Measurements from ENCODE around the gene CD9. TPM values are rescaled to one million over a fixed set of nuclear protein-coding genes. Genes with fewer than 3 reads are reported as not detected.

Gene CD9
- polyA plus RNA-seq, 1 donor = 204 TPM

GRCh38 chr12:6280672-6281071 is 80.5 kb downstream of the CD9 start:
- Histone ChIP-seq H3K9me3 (ENCODE audit: control insufficient read depth, low read depth, low read length) (no peaks in the 10 kb centered on the region), H3K4me1 (ENCODE audit: control insufficient read depth, insufficient read depth, low read length) (peaks cover 23% of the 10 kb centered on the region), H3K27ac (ENCODE audit: low read length) (no peak overlapping the region), H3K27me3 (ENCODE audit: control insufficient read depth, insufficient read depth, low read length) (no peaks in the 10 kb centered on the region), H3K4me3 (ENCODE audit: low read length) (no peak overlapping the region), H3K36me3 (ENCODE audit: control insufficient read depth, insufficient read depth, low read length) (no peaks in the 10 kb centered on the region)
- DNase-seq = no peak
- 97% methylated on average over 6 of the region's 11 CpGs for WGBS (ENCODE audit: insufficient coverage, low lambda C conversion rate)

DNA sequence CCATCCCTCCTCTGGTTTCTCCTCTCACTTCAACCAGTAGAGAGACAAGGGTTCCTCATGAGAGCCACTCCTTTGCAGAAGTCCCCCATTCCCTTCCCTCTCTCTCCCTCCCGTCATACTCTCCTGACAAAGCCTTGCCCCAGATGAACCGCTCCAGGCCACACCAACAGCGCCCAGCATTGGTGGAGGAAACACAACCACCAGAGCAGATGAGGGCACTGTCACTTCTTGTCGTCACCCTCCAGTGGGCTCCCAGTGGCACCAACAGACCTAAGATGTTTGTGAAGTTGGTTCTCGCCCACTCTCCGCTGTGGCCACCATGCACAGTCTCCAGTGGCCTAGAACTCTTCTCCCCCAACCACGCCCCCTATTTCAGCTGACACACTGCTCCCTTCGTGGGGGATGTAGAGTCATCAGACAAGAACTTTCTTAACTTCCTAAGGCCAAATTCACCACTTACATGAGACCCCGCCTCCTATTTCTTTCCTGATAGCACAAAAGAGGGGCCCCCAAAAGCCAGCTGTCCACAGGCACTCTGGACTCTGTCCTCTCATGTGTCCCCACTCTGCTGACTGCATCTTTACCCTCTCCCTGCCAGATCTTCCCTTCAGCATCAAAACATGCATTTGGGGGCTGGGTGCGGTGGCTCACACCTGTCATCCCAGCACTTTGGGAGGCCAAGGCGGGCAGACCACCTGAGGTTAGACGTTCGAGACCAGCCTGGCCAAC is 81.0 kb downstream of the CD9 start:
- WGBS (ENCODE audit: insufficient coverage, low lambda C conversion rate) = 100% methylated on average over 1 of the region's 13 CpGs

GRCh38 chr12:6282453-6282840 is 82.2 kb downstream of the CD9 start:
- no peak for DNase-seq
- H3K36me3 ChIP-seq (ENCODE audit: control insufficient read depth, insufficient read depth, low read length) = no peaks in the 10 kb centered on the region
- WGBS (ENCODE audit: insufficient coverage, low lambda C conversion rate) = 100% methylated on average over 1 of the region's 4 CpGs

More for the DNA sequence above, 81.0 kb downstream of the CD9 start:
- Histone ChIP-seq H3K27ac (ENCODE audit: low read length) (no peak overlapping the region), H3K36me3 (ENCODE audit: control insufficient read depth, insufficient read depth, low read length) (no peaks in the 10 kb centered on the region), H3K4me3 (ENCODE audit: low read length) (no peak overlapping the region), H3K27me3 (ENCODE audit: control insufficient read depth, insufficient read depth, low read length) (no peaks in the 10 kb centered on the region), H3K4me1 (ENCODE audit: control insufficient read depth, insufficient read depth, low read length) (peaks cover 23% of the 10 kb centered on the region), H3K9me3 (ENCODE audit: control insufficient read depth, low read depth, low read length) (no peaks in the 10 kb centered on the region)
- no peak for DNase-seq

DNA sequence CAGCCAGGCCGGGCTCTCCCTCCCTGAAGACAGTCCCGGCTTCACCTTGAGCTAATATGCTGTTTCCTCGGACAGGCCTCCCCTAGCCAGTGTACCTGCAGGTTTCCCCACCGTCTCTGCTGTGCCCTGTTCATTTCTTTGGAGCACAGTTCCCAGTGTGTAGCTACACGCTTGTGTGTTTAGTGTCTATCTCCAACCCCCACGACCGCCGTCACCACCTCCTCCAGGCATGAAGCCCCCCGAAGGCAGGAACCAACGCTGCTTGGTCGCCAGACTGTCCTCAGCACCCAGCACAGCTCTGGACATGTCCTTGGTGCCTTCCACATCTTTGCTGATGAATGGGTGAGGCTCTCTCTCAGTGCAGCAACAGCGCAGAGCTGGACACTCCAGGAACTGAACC is 84.1 kb downstream of the CD9 start:
- Histone ChIP-seq H3K4me3 (ENCODE audit: low read length) (no peak overlapping the region), H3K27ac (ENCODE audit: low read length) (no peak overlapping the region), H3K9me3 (ENCODE audit: control insufficient read depth, low read depth, low read length) (no peaks in the 10 kb centered on the region), H3K27me3 (ENCODE audit: control insufficient read depth, insufficient read depth, low read length) (no peaks in the 10 kb centered on the region), H3K4me1 (ENCODE audit: control insufficient read depth, insufficient read depth, low read length) (peaks cover 3% of the 10 kb centered on the region), H3K36me3 (ENCODE audit: control insufficient read depth, insufficient read depth, low read length) (no peaks in the 10 kb centered on the region)
- 63% methylated on average over 2 of the region's 12 CpGs for WGBS (ENCODE audit: insufficient coverage, low lambda C conversion rate)
- no peak for DNase-seq

More at GRCh38 chr12:6282453-6282840, 82.2 kb downstream of the CD9 start:
- Histone ChIP-seq H3K27ac (ENCODE audit: low read length) (no peak overlapping the region), H3K9me3 (ENCODE audit: control insufficient read depth, low read depth, low read length) (no peaks in the 10 kb centered on the region), H3K4me1 (ENCODE audit: control insufficient read depth, insufficient read depth, low read length) (peaks cover 17% of the 10 kb centered on the region), H3K4me3 (ENCODE audit: low read length) (no peak overlapping the region), H3K27me3 (ENCODE audit: control insufficient read depth, insufficient read depth, low read length) (no peaks in the 10 kb centered on the region)

DNA sequence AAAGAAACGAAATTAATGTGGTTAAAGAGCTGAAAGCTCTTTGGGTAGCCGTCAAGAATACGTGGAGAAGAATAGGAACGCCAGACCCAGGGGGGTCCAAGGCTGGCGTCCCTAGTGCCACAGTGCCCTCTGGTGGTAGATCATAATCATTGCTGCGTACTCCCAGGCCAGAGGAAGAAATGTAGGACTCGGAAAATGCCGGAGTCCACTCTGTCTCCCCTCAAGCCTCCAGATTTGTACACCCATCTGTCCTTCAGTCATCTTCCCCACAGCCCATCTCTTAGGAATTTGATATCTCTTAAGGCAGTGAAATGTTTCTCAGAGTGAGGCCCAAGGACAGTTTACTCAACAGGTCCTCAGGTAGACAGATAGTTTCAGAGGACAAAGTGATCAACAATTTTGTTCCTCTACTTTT is 84.9 kb downstream of the CD9 start:
- no peaks in the 10 kb centered on the region for H3K9me3 ChIP-seq (ENCODE audit: control insufficient read depth, low read depth, low read length)
- no peak overlapping the region for H3K4me3 ChIP-seq (ENCODE audit: low read length)
- no peaks in the 10 kb centered on the region for H3K36me3 ChIP-seq (ENCODE audit: control insufficient read depth, insufficient read depth, low read length)
- H3K27ac ChIP-seq (ENCODE audit: low read length) = peak overlapping the region; percentile 11
- peaks cover 3% of the 10 kb centered on the region for H3K4me1 ChIP-seq (ENCODE audit: control insufficient read depth, insufficient read depth, low read length)
- H3K27me3 ChIP-seq (ENCODE audit: control insufficient read depth, insufficient read depth, low read length) = no peaks in the 10 kb centered on the region
- peak; percentile 69 to 72 for DNase-seq
- no CpG with 5 or more reads among the region's 8 CpGs for WGBS (ENCODE audit: insufficient coverage, low lambda C conversion rate)

GRCh38 chr12:6285532-6286306 is 85.5 kb downstream of the CD9 start:
- no peak overlapping the region for H3K27ac ChIP-seq (ENCODE audit: low read length)
- WGBS (ENCODE audit: insufficient coverage, low lambda C conversion rate) = no CpG with 5 or more reads among the region's 1 CpG
- DNase-seq = no peak
- no peak overlapping the region for H3K4me3 ChIP-seq (ENCODE audit: low read length)
- H3K9me3 ChIP-seq (ENCODE audit: control insufficient read depth, low read depth, low read length) = no peaks in the 10 kb centered on the region
- no peaks in the 10 kb centered on the region for H3K27me3 ChIP-seq (ENCODE audit: control insufficient read depth, insufficient read depth, low read length)
- H3K36me3 ChIP-seq (ENCODE audit: control insufficient read depth, insufficient read depth, low read length) = no peaks in the 10 kb centered on the region
- peaks cover 3% of the 10 kb centered on the region for H3K4me1 ChIP-seq (ENCODE audit: control insufficient read depth, insufficient read depth, low read length)

Other genes starting within 250 kb of the CD9 start
- gene VWF, start 75.7 kb upstream of the CD9 start, polyA plus RNA-seq = 13.8 TPM
- gene PLEKHG6, start 110.3 kb downstream of the CD9 start, polyA plus RNA-seq = 106 TPM
- gene TNFRSF1A, start 141.7 kb downstream of the CD9 start, polyA plus RNA-seq = 122 TPM
- 25.7 TPM for gene SCNN1A, start 175.2 kb downstream of the CD9 start, polyA plus RNA-seq
- 132 TPM for gene LTBR, start 183.8 kb downstream of the CD9 start, polyA plus RNA-seq
- 1.6 TPM for gene CD27, start 244.6 kb downstream of the CD9 start, polyA plus RNA-seq